ENCODE data around the gene ADAMTS1.

GRCh38 chr21:26836528-26836927, 8.7 kb downstream of the ADAMTS1 start:
- no peak for TF ChIP-seq EZH2 (IDR thresholded peaks at IDR 0.05; ENCODE audit: insufficient read depth, low read length)
- TF ChIP-seq, protein P1, sequence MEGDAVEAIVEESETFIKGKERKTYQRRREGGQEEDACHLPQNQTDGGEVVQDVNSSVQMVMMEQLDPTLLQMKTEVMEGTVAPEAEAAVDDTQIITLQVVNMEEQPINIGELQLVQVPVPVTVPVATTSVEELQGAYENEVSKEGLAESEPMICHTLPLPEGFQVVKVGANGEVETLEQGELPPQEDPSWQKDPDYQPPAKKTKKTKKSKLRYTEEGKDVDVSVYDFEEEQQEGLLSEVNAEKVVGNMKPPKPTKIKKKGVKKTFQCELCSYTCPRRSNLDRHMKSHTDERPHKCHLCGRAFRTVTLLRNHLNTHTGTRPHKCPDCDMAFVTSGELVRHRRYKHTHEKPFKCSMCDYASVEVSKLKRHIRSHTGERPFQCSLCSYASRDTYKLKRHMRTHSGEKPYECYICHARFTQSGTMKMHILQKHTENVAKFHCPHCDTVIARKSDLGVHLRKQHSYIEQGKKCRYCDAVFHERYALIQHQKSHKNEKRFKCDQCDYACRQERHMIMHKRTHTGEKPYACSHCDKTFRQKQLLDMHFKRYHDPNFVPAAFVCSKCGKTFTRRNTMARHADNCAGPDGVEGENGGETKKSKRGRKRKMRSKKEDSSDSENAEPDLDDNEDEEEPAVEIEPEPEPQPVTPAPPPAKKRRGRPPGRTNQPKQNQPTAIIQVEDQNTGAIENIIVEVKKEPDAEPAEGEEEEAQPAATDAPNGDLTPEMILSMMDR (IDR thresholded peaks at IDR 0.05; ENCODE audit: insufficient read depth, low read depth, low read length), result no peak

Measured in astrocyte (in vitro differentiated cells and primary cell).